ENCODE measurements around the gene CLP1. TPM values are rescaled to one million over a fixed set of nuclear protein-coding genes. Genes with fewer than 3 reads are reported as not detected.

The CLP1 gene
- total RNA-seq, 6 donors from 2014 or later, result 10.5 to 16.9 (median 13.4) TPM

DNA sequence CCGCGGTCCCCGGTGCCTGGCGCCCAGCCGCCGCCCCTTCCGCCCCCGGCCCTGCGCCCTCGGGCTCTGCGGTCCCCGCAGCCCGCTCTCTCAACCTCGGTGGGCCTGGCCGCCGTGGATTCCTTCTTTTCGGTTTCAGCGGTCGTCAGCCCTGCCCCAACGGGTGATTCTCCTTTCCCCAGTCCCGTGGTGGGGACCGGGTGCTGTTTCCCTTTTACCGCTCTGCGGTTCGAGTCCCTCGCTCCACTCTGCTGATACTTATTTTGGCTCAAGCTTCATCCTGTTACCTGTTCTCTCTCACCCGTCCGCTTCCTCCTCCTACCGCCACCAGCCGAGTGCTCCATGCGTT lies 10.8 kb downstream of the CLP1 start:
- DNase-seq (peak in 1 of 2 donors; percentile 91), ATAC-seq (ENCODE audit: low FRiP score in 2 of 2) (peak in 1 of 2 donors; percentile 28)
- Histone ChIP-seq H3K4me1 (peaks cover 18 to 31% (median 26%) of the 10 kb centered on the region in 4 donors), H3K27ac (peak overlapping the region; percentile 96 to 99 (median 98)), H3K36me3 (peaks cover 5 to 16% (median 14%) of the 10 kb centered on the region in 4 donors), H3K27me3 (no peaks in the 10 kb centered on the region), H3K4me3 (peak overlapping the region; percentile 71 to 94 (median 74)), H3K9me3 (no peaks in the 10 kb centered on the region)
- 0% methylated on average over 12 to 28 of the region's 31 CpGs for WGBS, 2 donors
- TF ChIP-seq POLR2AphosphoS5 (IDR thresholded peaks at IDR 0.05), result no peak
- TF ChIP-seq EP300 (IDR thresholded peaks at IDR 0.05), result no peak
- TF ChIP-seq POLR2A (IDR thresholded peaks at IDR 0.05), result no peak
- TF ChIP-seq, protein P1, sequence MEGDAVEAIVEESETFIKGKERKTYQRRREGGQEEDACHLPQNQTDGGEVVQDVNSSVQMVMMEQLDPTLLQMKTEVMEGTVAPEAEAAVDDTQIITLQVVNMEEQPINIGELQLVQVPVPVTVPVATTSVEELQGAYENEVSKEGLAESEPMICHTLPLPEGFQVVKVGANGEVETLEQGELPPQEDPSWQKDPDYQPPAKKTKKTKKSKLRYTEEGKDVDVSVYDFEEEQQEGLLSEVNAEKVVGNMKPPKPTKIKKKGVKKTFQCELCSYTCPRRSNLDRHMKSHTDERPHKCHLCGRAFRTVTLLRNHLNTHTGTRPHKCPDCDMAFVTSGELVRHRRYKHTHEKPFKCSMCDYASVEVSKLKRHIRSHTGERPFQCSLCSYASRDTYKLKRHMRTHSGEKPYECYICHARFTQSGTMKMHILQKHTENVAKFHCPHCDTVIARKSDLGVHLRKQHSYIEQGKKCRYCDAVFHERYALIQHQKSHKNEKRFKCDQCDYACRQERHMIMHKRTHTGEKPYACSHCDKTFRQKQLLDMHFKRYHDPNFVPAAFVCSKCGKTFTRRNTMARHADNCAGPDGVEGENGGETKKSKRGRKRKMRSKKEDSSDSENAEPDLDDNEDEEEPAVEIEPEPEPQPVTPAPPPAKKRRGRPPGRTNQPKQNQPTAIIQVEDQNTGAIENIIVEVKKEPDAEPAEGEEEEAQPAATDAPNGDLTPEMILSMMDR (IDR thresholded peaks at IDR 0.05), result no peak

DNA sequence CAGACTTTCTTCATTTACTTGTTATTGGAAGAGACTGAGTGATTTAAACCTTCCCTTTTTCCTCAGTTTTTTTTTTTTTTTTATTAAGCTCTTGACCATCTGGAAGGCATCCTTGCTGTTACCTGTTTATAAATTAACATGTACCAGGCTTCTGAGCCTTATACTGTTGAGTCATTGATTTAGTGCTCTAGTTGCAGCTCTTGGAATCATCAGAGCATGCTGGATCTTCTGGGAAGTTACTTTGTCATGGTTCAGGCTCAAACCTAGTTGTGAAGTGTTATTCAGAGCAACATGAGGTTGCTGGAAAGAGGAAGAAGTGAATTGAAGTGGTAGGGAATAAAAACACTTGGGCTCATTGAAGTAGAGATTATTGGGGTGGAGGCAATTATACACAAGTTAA lies 16.7 kb downstream of the CLP1 start:
- Histone ChIP-seq H3K27me3 (no peaks in the 10 kb centered on the region), H3K36me3 (peaks cover 11 to 52% (median 34%) of the 10 kb centered on the region in 4 donors), H3K9me3 (no peaks in the 10 kb centered on the region), H3K4me1 (peaks cover 27 to 37% (median 34%) of the 10 kb centered on the region in 4 donors), H3K4me3 (no peak overlapping the region), H3K27ac (no peak overlapping the region)
- no peak for TF ChIP-seq EP300 (IDR thresholded peaks at IDR 0.05)
- TF ChIP-seq POLR2A (IDR thresholded peaks at IDR 0.05), result no peak
- TF ChIP-seq, protein P1 (IDR thresholded peaks at IDR 0.05), result no peak
- no peak for TF ChIP-seq POLR2AphosphoS5 (IDR thresholded peaks at IDR 0.05)
- no peak for DNase-seq
- ATAC-seq (ENCODE audit: low FRiP score in 2 of 2), result no peak

DNA sequence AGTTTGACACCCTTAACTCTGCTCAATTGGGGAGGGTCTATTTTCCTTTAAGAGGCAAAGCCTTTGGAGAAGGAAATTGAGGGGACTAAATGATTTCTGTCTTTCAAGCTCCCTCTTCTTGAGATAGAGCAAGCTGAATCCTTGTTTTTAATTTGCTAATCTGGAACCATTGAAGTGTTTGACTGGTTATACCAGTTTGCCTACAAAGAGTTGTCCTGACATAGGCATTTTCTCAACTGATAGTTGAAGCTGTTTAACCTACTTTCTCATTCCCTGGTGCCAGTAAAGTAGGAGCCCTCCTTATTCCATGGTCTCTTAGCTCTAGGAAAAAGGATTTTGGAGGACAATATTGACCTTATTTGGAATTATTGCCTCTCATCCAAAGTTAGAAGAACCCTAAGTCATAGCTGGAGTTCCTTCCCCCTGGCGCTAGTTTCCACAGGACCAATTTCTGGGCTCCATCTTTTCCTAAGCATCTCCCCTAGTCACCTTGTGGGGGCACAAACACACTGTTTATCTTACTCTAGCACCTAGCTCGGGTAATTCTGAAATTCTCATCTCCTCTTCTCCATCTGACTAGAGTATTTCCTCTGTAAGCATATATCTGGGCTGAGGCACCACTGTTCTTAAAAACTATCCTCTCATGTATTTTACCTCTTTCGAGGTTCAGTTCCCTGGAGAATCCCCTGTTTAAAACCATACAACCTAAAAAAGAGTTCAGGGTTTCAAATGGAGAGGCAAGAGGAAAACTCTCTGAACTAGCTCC lies 17.8 kb downstream of the CLP1 start:
- Histone ChIP-seq H3K36me3 (peaks cover 11 to 62% (median 36%) of the 10 kb centered on the region in 4 donors), H3K4me3 (no peak overlapping the region), H3K27me3 (no peaks in the 10 kb centered on the region), H3K9me3 (no peaks in the 10 kb centered on the region), H3K4me1 (peaks cover 23 to 29% (median 26%) of the 10 kb centered on the region in 4 donors), H3K27ac (no peak overlapping the region)
- WGBS, 2 donors, result 77 to 79% methylated on average over 3 of the region's 3 CpGs
- ATAC-seq (ENCODE audit: low FRiP score in 2 of 2) (no peak), DNase-seq (no peak)
- TF ChIP-seq EP300 (IDR thresholded peaks at IDR 0.05), result no peak
- TF ChIP-seq POLR2AphosphoS5 (IDR thresholded peaks at IDR 0.05), result no peak
- TF ChIP-seq, protein P1 (IDR thresholded peaks at IDR 0.05), result no peak
- no peak for TF ChIP-seq POLR2A (IDR thresholded peaks at IDR 0.05)

DNA sequence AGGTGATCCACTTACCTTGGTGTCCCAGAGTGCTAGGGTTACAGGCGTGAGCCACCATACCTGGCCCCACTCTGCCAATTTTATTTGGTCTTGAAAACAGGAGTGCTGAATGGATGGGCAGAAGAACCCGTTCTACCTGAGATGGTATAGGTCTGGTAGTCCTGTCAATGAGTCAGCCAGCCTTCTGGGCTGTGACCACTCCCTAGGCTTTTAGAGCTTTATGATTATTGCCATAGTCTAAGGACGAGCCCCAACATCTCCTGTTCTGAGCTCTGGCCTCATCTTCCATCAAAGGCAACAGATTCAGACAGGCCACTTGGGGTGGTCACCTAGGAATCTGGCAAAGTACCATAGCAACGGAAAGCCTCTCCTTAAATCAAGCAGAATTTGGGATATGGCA lies 21.8 kb downstream of the CLP1 start:
- Histone ChIP-seq H3K27ac (no peak overlapping the region), H3K4me1 (peaks cover 20 to 35% (median 22%) of the 10 kb centered on the region in 4 donors), H3K36me3 (peaks cover 12 to 72% (median 28%) of the 10 kb centered on the region in 4 donors), H3K27me3 (no peaks in the 10 kb centered on the region), H3K9me3 (no peaks in the 10 kb centered on the region), H3K4me3 (no peak overlapping the region)
- 89 to 94% methylated on average over 4 of the region's 4 CpGs for WGBS, 2 donors
- ATAC-seq (ENCODE audit: low FRiP score in 2 of 2), result no peak
- no peak for DNase-seq
- TF ChIP-seq EP300 (IDR thresholded peaks at IDR 0.05) (no peak), POLR2AphosphoS5 (IDR thresholded peaks at IDR 0.05) (no peak), POLR2A (IDR thresholded peaks at IDR 0.05) (no peak)
- TF ChIP-seq, protein P1 (IDR thresholded peaks at IDR 0.05), result no peak

DNA sequence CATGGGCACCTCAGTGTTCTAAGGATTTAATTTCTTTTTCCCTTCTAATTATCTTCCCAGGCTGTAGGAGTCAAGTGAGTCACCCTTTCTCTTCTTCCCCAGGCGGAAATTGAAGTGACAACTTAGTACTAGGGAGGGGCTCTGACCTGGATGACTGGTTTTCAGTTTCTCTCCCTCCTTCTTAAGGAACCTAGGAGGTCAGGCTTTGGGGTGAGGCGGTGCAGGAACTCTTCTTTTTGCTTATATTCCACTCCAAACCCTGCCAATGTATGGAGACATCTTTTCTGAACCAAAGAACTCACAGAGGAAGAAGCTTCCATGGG lies 23.0 kb downstream of the CLP1 start:
- Histone ChIP-seq H3K4me1 (peaks cover 9 to 29% (median 13%) of the 10 kb centered on the region in 4 donors), H3K27me3 (no peaks in the 10 kb centered on the region), H3K27ac (no peak overlapping the region), H3K9me3 (no peaks in the 10 kb centered on the region), H3K4me3 (no peak overlapping the region), H3K36me3 (peaks cover 14 to 72% (median 34%) of the 10 kb centered on the region in 4 donors)
- no peak for TF ChIP-seq POLR2A (IDR thresholded peaks at IDR 0.05)
- TF ChIP-seq POLR2AphosphoS5 (IDR thresholded peaks at IDR 0.05), result no peak
- TF ChIP-seq, protein P1 (IDR thresholded peaks at IDR 0.05), result no peak
- no peak for TF ChIP-seq EP300 (IDR thresholded peaks at IDR 0.05)
- ATAC-seq (ENCODE audit: low FRiP score in 2 of 2) (no peak), DNase-seq (no peak)
- 75 to 81% methylated on average over 2 of the region's 2 CpGs for WGBS, 2 donors

All from upper lobe of left lung (tissue), 6 donors.